Thyroid gland (tissue), 4 donors: ENCODE results near the gene TMEM270. TPM values are rescaled to one million over a fixed set of nuclear protein-coding genes. Genes with fewer than 3 reads are reported as not detected.
A peak's percentile ranks its signal among the peaks of the same experiment; 100 is the strongest.

Source experiments
- DNase-seq, 2 donors: peaks; one replicate each; pipeline ENCODE4 v3.0.0-alpha.2; 2019
- H3K27ac ChIP-seq, 3 donors: fragments of 200-600 bp; sonication (generic); 1 replicate in 2 of 3; 2 replicates in 1 of 3; pipeline ENCODE4 v1.5.1; 2016 to 2019; ENCODE audit warnings: mild to moderate bottlenecking in 1 of 3, moderate library complexity in 1 of 3
- H3K27me3 ChIP-seq: fragments of 200-600 bp; sonication (generic); one replicate; pipeline ENCODE4 v1.5.1; 2019
- H3K36me3 ChIP-seq, 2 donors: fragments of 200-600 bp; sonication (generic); one replicate each; pipeline ENCODE4 v1.5.1; 2016 to 2019
- H3K4me1 ChIP-seq, 2 donors: fragments of 200-600 bp; sonication (generic); one replicate each; pipeline ENCODE4 v1.5.1; 2017 to 2019
- H3K4me3 ChIP-seq, 3 donors: fragments of 200-600 bp; sonication (generic); replicated peaks in 1 of 3; 1 replicate in 2 of 3; 2 replicates in 1 of 3; pipeline ENCODE4 v1.5.1; 2016; ENCODE audit warnings: mild to moderate bottlenecking in 1 of 3
- H3K9me3 ChIP-seq: fragments of 200-600 bp; sonication (generic); one replicate; pipeline ENCODE4 v1.5.1; 2017
- CTCF ChIP-seq, 6 experiments: fragments of 200-600 bp in 3 of 6; fragments of 450-650 bp in 3 of 6; sonication (generic) in 3 of 6; IDR thresholded peaks; one replicate each; pipeline ENCODE4 v1.5.1; 2016 to 2019; ENCODE audit warnings: antibody characterized with exemption in 6 of 6, mild to moderate bottlenecking in 2 of 6, inconsistent platforms in 1 of 6, moderate library complexity in 1 of 6
- POLR2A ChIP-seq, 2 donors: fragments of 450-650 bp; IDR thresholded peaks; one replicate each; pipeline ENCODE4 v1.6.1; 2017; ENCODE audit warnings: antibody characterized with exemption in 2 of 2, mild to moderate bottlenecking in 2 of 2, moderate library complexity in 1 of 2
- WGBS, 2 donors: methylation state at CpG; one replicate each; pipeline ENCODE4 v1.1.5; 2017; 5-methylcytosine and 5-hydroxymethylcytosine counted together
- intact Hi-C: fragments of 100-400 bp; cut with DNase I; formaldehyde crosslinking; loops from one replicate; pipeline ENCODE4 v1.15.1; 2023
- total RNA-seq, 4 donors: library from RNA; depleted of rRNA; stranded (reverse); fragments of >200 nt; gene quantifications; one replicate each; pipeline ENCODE4 v1.2.3, GENCODE V29; 2016

The TMEM270 gene
- total RNA-seq, 4 donors from 2014 or later, result not detected

DNA sequence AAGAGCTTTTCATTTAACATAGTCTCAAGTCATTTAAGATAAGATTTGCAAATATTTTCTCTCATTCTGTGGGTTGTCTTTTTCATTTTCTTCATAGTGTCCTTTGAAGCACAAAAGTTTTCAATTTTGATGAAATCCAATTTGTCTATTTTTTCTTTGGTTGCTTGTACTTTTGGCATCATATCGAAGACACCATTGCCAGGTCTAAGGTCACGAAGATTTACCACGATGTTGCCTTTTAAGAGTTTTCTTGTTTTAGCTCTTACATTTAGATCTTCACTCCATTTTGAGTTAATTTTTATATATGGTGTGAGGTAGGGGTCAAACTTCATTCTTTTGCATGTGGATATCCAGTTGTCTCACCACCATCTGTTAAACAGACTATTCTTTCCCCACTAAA lies 34.7 kb downstream of the TMEM270 start:
- H3K36me3 ChIP-seq, result no peaks in the 10 kb centered on the region
- no peak for DNase-seq
- H3K4me1 ChIP-seq, result peaks cover 0 to 10% of the 10 kb centered on the region in 2 donors
- no peaks in the 10 kb centered on the region for H3K9me3 ChIP-seq
- TF ChIP-seq CTCF (IDR thresholded peaks at IDR 0.05), result no peak
- no peak for TF ChIP-seq POLR2A (IDR thresholded peaks at IDR 0.05)
- no peaks in the 10 kb centered on the region for H3K27me3 ChIP-seq
- peak overlapping the region in 1 of 3 donors; percentile 3 for H3K27ac ChIP-seq
- H3K4me3 ChIP-seq, result no peak overlapping the region
- 86 to 87% methylated on average over 3 of the region's 3 CpGs for WGBS, 2 donors
- intact Hi-C loops, result no loop called here

GRCh38 chr7:73896454-73896853 lies 35.5 kb downstream of the TMEM270 start:
- 57 to 68% methylated on average over 1 of the region's 1 CpG for WGBS, 2 donors
- no peaks in the 10 kb centered on the region for H3K36me3 ChIP-seq
- H3K9me3 ChIP-seq, result no peaks in the 10 kb centered on the region
- no peak overlapping the region for H3K4me3 ChIP-seq
- no peak for TF ChIP-seq CTCF (IDR thresholded peaks at IDR 0.05)
- no peak for TF ChIP-seq POLR2A (IDR thresholded peaks at IDR 0.05)
- intact Hi-C loops, result no loop called here
- H3K4me1 ChIP-seq, result peaks cover 0 to 10% of the 10 kb centered on the region in 2 donors
- no peak overlapping the region for H3K27ac ChIP-seq
- H3K27me3 ChIP-seq, result no peaks in the 10 kb centered on the region
- DNase-seq, result no peak

GRCh38 chr7:73899731-73900142 lies 38.8 kb downstream of the TMEM270 start:
- no peaks in the 10 kb centered on the region for H3K27me3 ChIP-seq
- no peak overlapping the region for H3K27ac ChIP-seq
- H3K4me3 ChIP-seq, result no peak overlapping the region
- WGBS, 2 donors, result 72 to 75% methylated on average over 13 to 15 of the region's 15 CpGs
- H3K4me1 ChIP-seq, result no peaks in the 10 kb centered on the region
- TF ChIP-seq CTCF (IDR thresholded peaks at IDR 0.05), result no peak
- TF ChIP-seq POLR2A (IDR thresholded peaks at IDR 0.05), result no peak
- intact Hi-C loops, result no loop called here
- no peaks in the 10 kb centered on the region for H3K9me3 ChIP-seq
- no peaks in the 10 kb centered on the region for H3K36me3 ChIP-seq
- peak in 1 of 2 donors; percentile 24 for DNase-seq

DNA sequence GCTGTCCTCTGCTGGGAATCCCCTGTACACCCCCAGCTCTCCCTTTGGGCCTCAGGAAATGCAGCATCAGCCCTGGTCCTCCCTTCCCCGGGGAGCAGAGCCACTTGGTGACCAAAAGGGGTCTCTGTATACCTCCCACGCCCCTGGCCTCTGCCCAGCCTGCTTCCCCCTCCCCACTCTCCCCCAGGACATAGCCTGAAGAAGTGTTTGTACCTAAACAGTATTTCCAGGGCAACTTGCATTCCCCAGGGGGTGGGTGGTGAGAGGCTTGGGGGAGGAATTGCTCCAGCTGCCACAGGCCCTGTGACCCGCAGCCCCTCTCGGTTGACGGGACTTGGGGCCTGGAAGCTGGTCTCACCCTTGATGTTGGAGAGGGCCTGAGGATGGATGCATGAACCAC lies 39.3 kb downstream of the TMEM270 start:
- Histone ChIP-seq H3K27ac (no peak overlapping the region), H3K4me1 (no peaks in the 10 kb centered on the region), H3K27me3 (no peaks in the 10 kb centered on the region), H3K9me3 (no peaks in the 10 kb centered on the region), H3K4me3 (no peak overlapping the region), H3K36me3 (no peaks in the 10 kb centered on the region)
- 46 to 75% methylated on average over 2 to 5 of the region's 5 CpGs for WGBS, 2 donors
- intact Hi-C loops, result no loop called here
- TF ChIP-seq POLR2A (IDR thresholded peaks at IDR 0.05), result no peak
- TF ChIP-seq CTCF (IDR thresholded peaks at IDR 0.05), result no peak
- DNase-seq, result no peak

GRCh38 chr7:73901231-73901822 lies 40.4 kb downstream of the TMEM270 start:
- intact Hi-C loops, result no loop called here
- Histone ChIP-seq H3K4me1 (no peaks in the 10 kb centered on the region), H3K27me3 (no peaks in the 10 kb centered on the region), H3K27ac (no peak overlapping the region), H3K9me3 (no peaks in the 10 kb centered on the region), H3K4me3 (no peak overlapping the region), H3K36me3 (no peaks in the 10 kb centered on the region)
- 82 to 85% methylated on average over 3 of the region's 3 CpGs for WGBS, 2 donors
- no peak for TF ChIP-seq POLR2A (IDR thresholded peaks at IDR 0.05)
- DNase-seq, result no peak
